DMS114 treated with DMSO at 0.1 percent for 48 hours (cell line): ENCODE results near the gene TPX2.
"Not testable (repeated sequence)": the region's sequence is repeated elsewhere in the genome, so short reads cannot be mapped to it uniquely, and the experiment has no call there.

ENCODE experiments used
- DNase-seq: peaks from one replicate; lab custom pipeline; 2025; ENCODE audit not compliant: unreplicated experiment; lab: John Stamatoyannopoulos, UW

TPX2 gene

DNA sequence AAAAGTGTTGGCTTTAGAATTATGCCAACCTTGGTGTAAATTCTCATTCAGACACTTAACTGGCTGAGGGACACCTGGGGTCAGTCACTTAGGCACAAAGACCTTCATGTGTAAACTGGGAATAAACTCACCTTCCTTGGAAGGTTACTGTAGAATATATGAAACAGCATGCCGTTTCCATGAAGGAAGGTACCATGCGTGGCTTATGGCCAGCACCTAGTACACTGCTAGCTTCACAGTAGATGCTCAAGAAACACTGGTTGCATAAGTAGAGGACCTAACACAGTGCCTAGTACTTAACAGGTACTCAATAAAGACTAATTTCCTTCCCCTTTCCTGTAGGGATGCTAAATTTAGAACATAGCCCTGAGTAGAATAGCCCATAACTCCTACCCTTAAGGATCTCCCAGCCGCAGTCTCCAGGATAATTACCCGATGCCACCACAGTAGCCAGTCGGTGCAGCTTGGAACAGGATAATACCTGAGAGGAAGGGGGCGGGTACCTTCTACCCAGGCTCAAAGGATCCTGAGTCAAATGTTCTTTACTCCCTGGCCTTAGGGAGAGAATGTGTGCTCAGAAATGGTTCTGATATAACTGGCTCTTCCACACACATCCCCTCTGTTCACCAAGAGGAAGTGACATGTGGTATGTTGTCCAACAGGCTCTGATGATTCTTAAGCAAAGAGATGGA lies 20.0 kb upstream of the TPX2 start:
- no peak for DNase-seq

DNA sequence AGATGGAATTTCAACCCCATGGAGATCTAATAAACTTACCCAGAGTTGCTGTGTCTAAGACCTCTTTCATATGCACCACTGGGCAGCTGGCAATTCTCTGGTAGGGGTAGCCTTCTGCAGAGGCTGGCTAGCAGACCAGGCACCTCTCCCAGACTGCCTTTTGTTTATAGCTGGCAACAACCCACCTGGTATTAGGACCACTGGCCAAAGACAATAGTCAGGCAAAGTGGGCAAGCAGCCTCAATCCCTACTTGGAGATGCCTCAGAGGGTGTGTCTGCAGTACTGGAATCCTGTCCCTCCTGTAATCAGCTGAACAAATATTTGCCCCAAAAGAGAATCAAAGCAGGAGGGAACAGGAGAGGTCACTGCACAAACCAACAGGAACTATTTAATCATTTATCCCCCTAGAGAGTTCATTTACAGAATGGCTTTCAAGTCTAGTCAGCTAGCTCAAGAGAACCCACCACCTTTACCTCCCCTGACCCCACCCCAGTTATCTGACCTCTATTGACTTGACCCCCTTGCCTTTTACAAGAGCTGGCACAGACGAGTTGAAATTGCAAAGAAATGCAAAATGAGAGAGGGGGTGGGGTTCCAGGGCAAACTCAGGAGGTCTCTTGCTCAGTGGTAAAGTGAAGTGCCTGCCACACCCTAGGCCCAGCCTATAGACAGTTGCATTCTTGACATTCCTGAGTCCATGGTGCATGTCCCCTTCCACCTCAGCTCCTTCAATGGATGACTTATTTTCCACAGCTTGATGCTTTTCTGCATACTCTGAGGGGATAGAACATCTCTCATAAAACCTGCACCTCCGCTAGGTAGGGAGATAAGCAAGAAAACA lies 19.2 kb upstream of the TPX2 start:
- DNase-seq = no peak

DNA sequence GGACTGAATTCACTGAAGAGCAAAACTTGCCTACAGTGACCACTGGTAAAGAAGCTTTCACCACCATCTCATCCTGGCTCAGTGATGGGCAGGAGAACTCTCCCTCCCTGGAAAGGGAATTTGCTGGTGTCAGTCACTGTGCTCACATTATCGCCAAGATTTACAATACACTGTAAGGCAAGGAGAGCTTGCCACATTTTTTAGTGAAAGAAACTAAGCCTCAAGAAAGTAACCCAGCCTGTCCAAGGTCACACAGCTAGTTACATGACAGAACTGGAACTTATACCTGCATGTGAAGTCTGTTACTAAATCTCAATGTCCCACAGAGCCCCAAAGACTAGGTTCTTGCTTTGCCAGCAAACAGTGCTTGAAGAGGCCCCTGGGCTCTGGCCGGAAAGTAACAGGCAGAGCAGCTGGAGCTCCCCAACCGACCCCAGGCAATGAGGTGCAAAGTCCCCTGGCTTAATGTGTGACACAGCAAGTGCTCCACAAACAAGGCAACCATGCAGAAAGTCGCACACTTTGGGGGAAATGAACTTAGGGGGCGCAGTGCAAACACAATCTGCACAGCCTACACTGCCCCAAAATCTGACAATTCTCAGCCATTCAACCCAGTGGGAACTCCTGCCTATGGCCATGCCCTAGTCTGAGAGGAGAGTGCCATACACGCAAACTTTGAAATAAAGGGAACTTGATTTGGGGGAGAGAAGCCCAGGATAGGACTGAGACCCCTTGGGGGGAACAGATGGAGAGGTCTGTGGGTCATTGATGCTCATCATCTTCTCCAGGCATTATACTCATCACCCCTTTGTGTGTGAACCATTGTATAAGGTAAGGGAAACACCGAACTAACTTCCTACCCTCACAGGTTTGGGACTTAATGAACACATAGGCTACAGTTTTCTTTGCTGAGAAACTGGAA lies 18.3 kb upstream of the TPX2 start:
- DNase-seq = no peak

DNA sequence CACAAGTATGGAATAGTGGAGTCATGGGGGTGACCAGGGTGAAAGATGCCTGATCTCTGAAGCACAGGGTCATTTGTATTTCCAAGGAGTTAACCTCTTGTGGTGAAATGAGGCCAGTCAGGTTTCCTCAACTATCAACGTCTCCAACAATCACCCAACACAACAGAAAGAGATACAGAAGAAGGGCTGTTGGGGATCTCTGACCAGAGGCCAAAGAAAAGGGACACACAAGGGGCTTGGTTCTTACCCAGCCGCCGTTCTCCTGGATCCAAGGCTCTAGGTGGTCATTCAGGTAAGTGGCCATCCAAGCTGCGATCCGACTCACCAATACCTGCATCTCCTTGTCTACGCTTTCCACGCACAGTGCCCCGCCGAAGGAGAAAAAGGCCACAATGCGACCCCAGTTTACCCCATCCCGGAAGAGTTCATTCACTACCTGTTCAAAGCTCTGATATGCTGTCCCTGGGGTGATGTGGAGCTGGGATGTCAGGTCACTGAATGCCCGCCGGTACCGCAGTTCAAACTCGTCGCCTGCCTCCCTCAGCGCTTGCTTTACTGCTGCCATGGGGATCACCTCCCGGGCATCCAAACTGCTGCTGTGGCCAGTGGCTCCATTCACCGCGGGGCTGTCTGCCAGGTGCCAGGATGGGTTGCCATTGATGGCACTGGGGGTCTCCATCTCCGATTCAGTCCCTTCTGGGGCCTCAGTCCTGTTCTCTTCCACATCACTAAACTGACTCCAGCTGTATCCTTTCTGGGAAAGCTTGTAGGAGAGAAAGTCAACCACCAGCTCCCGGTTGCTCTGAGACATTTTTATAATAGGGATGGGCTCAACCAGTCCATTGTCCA lies 17.5 kb upstream of the TPX2 start:
- DNase-seq = no peak

DNA sequence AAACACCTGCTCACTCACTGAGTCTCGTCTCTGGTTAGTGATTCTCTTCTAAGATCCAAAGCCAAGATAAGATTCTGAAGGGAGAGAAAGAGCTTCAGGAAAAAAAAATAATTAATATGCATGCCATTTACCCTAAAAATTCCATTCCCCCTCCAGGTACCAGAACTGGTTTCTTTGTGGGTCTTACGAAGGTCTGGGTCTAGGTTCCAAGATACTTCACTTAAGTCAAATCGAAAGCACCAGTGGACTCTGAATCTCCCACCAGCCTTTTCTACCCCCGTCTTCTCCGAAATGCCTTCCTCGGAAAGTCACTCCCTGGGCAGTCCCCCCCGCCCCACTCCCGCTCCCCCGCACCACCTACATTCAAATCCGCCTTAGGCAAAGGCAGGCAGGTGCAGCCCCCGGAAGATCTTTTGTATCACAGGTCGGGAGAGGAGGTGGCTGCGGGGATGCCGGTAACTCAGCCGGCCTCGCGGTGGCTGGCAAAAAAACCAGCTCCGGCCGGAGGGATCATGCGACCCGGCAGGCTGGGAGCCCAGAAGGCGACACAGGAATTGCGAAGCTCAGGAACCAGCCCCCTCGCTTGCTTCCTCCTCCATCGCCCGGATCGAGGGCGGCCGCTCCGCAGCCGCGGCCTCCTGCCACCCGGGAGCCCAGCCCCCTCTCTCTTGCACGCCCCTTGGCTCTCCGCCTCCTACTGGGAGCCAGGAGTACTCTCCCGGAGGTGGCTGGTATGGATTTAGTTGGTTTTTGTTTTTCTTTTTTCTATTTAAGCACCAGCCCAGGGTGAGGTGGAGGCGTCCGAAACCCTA lies 16.6 kb upstream of the TPX2 start, which contains the start of gene BCL2L1:
Gene BCL2L1, minus strand, starts transcription at position 612 of the 812 bp plus-strand sequence. CDS start 650 bp downstream, outside the sequence.
- peak; percentile 31 for DNase-seq

DNA sequence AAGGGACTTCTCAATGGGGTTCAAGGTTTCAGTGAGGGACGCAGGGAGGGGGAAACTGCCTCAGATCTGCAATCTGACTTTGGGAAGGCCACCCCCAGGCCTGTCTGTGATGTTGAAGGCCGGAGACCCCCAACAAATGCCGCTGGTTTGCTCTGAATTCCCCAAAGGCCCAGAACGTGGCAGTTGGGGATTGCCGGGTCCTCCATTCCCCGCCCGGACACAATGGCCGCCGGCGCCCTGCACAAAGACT lies 16.1 kb upstream of the TPX2 start:
- no peak for DNase-seq

DNA sequence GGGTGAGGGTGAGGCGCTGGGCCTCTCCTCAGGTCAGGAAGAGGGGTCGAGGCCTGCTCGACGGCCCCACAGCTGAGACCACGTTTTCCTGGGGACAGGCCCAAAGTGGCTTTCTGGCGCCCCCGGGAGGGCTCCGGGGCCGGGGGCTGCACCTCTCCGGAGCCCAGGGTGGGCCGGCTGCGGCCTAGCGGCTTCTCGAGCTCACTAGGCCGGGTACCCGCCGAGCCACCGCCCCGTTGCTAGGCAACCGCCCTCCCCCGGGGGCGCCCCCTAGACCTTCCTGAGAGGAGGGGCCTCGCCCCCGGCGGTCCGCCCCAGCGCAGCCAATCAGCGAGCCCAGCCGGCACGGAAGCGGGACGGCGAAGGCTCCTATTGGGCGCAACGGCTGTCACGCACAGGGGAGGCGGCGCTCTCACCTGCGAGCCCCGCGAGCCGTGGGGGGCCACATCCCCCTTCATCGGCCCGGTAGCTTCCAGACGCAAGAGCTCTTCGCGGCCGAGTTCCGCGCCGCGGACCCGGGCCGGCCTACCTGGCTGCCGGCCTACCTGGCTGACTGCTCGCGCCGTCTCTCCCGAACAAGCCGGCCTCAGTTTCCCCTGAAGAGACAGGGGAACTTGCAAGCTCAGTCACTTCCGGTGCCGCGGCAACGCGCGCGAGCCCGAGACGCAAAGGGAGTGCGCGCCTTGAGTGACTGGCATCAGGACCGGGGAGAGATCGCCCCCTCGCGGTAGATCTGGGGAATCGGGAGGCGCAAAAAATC lies 15.6 kb upstream of the TPX2 start:
- DNase-seq = peak; percentile 88

DNA sequence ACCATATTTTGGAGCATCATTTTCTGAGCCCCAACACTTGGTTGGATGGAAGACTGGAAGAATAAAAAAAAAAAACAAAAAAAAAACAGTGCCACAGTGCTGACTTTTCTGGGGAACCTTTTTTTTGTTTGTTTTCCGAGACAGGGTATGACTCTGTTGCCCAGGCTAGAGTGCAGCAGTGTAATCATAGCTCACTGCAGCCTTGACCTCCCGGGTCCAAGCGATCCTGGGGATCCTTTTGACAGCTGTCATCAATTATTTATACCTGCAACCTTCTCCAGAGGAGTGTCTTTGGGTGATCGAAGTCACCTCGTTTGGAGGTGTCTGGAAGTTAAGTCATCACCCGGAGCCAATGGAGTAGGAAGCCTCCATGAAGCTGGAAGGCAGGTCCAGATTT lies 7.8 kb upstream of the TPX2 start:
- DNase-seq = no peak

DNA sequence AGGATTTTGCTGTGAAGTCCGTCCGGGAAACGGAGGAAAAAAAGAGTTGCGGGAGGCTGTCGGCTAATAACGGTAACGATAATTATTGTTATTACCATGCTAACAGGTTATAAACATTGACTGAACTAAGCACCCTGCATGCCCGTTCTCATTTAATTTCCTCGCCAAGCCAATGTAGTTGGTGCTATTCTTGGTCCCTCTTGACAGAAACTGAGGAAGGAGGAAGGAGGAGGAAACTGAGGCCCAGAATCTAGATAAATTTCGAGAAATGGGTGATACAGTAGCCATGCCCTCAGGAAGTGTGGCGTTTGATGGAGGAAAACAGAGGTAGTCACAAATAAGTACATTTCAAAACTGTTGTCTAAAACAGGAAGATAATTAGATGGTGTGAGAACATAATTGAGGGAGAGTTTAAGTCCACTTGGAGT lies 474 bp downstream of the TPX2 start:
- DNase-seq = no peak

DNA sequence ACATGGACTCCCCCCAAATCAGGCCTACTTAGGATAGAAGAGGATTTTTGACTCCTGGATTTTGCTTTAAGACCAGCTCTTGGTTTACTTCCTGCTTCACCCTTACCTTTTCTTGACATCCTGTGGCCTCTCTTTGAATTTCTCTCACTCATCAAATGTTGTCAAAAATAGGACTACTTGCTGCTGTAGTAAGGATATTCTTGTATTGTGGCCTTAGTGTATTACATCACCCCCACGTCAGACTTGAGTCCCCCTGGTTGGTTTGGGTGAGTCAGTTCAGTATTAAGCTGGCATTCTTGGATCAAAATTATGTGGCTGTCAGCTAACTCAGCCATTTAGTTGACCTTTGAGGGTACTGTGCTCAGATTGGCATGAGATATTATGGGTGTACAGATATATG lies 1.1 kb downstream of the TPX2 start:
- no peak for DNase-seq

DNA sequence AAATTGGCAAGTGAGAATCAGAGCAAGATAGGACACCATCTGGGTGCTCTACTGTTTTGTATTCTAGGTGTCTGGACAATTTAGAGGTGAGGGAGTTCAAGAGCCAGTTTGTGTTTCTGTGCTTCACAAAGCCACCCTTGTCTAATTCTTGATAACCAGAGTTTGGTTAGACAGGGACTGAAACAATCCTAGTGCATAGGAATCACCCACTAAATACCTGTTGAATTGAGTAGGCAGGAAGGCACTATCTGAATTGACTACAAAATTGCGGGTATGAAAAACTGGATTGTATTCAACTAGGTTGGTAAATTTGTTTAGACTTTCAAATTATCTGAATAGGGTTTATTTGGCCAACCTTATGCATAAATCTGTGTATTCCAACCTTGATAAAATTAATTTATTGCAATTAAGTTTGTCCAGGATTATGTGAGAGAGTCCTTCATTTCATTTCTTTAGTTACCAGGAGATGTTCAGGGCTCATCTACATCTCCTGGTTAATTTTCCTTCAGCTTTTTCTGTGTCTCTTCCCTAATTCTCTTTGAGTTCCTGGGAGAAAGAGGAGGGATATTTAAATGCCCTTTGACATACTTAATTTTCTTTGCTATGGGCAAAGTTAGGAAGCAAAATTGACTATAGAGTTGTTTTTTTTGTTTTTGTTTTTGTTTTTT lies 1.7 kb downstream of the TPX2 start:
- no peak for DNase-seq

DNA sequence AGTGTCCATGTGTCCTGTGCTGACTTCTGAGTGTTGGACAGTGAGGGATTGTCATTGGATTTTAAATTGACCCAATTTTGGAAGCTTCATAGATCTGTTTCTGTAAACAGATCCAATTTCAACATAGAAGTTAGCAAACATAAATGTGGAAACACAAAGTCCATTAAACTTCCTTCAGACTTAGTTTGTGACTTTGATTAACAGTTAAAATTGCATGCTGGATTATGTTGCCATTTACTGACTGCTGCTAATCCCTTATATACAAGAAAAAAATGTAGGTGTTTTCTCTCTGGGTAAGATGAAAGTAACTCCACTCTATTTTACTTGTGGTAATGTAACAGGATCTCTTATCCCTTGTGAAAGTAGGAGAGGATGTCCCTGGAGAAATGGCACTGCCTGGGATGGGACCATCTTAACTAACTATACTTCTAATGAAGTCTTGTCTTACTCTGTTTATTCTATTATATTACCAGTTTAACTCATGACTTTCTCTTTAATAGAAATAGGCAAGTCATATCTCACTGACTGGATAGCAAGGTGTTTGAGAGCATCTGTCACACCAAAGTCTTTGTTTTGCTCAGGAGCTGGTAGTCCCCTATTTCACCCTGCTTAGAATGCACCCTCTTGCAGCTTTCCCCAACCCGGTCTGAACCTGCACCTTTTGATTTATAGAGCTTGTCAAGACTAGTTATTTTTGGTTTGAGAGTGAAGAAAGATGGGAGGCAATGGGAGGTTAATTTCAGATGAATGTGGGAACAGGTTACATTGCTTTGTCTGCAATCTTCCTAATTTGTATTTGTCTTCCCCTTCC lies 7.2 kb downstream of the TPX2 start:
- DNase-seq = no peak

DNA sequence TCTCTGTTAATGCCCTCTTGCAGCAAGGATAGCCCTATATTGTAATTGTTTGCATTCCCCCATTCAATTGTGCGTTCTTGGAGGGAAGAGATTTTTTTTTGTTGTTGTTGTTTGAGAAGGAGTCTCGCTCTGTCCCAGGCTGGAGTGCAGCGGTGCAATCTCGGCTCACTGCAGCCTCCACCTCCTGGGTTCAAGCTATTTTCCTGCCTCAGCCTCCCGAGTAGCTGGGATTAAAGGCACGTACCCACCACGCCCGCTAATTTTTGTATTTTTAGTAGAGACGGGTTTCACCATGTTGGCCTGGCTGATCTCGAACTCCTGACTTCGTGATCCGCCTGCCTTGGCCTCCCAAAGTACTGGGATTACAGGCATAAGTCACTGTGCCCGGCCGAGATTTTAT lies 7.9 kb downstream of the TPX2 start:
- not testable (repeated sequence) for DNase-seq

DNA sequence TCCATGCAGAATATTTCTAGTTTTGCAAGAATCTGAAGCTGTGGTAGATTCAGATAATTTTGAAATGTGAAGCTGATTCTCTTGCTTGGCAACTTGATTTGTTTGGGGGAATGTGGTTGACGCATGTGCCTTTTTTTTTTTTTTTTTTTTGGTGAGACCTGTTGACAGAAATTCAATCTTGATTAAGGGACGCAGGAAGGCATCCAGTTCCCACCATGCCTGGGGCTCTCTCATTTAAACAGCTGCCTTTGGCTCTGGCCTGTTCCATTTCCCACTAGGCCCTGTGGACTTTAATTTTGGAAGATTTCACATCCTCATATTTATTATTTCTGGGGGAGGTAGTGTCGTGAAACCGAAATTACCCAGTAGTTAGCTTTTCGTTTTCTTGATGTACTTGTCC lies 8.6 kb downstream of the TPX2 start:
- DNase-seq = no peak

DNA sequence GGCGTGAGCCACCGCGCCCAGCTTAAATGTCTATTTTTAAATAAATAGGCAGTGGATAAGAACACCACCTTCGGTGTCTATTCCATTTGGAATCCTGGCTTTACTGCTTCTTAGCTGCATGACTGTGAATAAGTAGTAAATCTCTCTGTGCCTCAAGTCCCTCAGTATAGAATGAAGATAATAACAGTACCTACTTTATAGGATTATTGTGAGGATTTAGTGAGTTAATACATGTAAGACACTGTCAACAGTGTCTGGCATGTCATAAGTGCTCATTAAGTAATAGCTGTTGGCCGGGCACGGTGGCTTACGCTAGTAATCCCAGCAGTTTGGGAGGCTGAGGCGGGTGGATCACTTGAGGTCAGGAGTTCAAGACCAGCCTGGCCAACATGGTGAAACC lies 10.1 kb downstream of the TPX2 start:
- no peak for DNase-seq

DNA sequence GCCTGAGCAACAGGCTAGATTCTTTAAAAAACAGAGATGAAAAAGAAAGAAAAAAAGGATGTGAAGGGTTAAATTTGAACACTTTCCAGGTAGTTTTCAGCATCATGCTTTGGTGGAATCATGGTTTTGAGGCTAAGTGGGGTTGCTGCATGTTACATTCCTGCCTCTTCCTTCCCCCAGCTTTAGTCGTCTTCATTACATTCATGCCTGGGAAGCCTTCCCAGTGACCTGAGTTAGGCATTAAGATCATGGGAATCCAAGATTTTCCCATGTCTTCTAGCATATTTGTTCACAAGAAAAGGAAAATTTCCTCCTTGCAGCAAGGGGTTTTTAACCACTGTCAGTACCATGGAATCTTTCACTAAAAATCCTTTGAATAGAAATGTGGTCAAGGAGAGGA lies 12.0 kb downstream of the TPX2 start:
- no peak for DNase-seq

DNA sequence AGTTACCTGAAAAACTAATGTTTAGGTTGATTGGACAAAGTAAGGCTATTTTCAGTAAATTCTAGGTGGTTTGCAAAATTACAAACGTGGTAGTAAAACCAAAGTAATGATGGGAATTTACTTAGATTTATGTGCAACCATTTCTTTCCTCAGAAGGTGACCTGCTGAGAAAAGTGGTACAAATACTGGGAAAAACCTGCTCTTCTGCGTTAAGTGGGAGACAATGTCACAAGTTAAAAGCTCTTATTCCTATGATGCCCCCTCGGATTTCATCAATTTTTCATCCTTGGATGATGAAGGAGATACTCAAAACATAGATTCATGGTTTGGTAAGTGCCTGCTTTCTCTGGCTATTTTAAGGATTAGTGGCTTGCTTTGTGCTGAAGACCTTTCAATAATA lies 18.2 kb downstream of the TPX2 start:
- no peak for DNase-seq

DNA sequence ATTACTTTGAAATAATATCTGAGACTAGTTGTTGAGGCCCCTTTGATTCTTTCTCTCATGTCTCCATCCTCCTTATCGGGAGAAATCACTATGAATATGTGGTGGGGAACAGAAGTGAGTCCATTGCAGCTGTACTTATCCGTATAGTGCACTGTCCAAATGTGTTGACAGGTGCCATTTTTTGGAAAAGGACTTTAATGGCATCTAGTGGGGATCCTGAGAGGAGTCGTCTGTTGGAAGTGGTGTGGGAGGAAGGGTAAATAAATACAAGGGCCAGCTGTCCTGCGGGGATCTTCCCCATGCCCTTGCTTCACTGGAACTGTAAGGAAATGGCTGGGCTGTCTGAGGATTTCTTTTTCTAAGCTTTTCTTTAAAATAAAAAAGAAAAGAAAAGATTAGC lies 19.4 kb downstream of the TPX2 start:
- DNase-seq = no peak
